WI38 (cell line): ENCODE data around the gene STRIP1.

Source experiments
- H3K4me3 ChIP-seq: 2 replicates; pipeline ENCODE4 v1.5.1; 2011; ENCODE audit warnings: low read depth, mild to moderate bottlenecking, control low read depth, low read length
- CTCF ChIP-seq: IDR thresholded peaks from 2 replicates; pipeline ENCODE4 v1.5.1; 2012; ENCODE audit warnings: low read depth, mild to moderate bottlenecking, control low read depth, low read length

The STRIP1 gene

DNA sequence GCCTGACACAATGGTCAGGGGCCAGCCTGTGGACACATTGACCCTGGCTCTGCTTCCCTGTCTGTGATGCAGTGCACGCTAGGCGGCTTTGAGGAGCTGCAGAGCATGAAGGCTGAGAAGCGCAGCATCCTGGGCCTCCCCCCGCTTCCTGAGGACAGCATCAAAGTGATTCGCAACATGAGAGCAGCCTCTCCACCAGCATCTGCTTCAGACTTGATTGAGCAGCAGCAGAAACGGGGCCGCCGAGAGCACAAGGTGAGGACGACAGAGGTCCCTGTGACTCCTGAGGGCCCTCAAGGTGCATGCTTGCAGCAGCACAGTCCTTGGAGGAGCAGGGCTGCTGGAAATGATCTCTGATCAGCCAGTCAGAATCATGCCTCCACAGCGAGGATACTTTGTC lies 8.6 kb downstream of the STRIP1 start:
- TF ChIP-seq CTCF: no peak
- H3K4me3 ChIP-seq: no peak overlapping the region

- no peak for TF ChIP-seq CTCF
- no peak overlapping the region for H3K4me3 ChIP-seq
Measured at GRCh38 chr1:110047463-110047862, 13.0 kb downstream of the STRIP1 start.

DNA sequence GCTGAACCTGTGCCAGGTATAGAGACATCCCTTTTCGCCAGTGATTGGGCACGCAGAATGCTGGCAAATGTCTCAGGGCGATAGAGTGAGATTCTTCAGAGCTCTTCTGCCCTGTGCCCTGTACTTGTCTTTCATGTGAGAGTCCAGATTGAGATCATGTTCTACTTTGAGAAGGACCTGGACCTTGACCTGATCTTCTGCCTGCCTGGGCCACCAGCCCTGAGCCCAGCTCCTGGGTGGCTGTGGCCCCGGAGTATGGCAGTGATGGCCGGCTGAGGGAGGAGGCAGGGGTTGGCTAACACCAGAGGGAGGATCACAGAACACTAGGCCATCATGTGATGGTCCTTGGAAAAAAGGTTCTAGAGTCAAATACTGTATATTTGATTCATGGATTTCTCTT lies 13.8 kb downstream of the STRIP1 start:
- no peak overlapping the region for H3K4me3 ChIP-seq
- TF ChIP-seq CTCF: no peak

GRCh38 chr1:110048923-110049601 lies 14.6 kb downstream of the STRIP1 start:
- no peak overlapping the region for H3K4me3 ChIP-seq
- TF ChIP-seq CTCF: no peak

GRCh38 chr1:110049801-110050601 lies 15.6 kb downstream of the STRIP1 start:
- H3K4me3 ChIP-seq: no peak overlapping the region
- no peak for TF ChIP-seq CTCF

- no peak overlapping the region for H3K4me3 ChIP-seq
- no peak for TF ChIP-seq CTCF
Measured at GRCh38 chr1:110050602-110051261, 16.3 kb downstream of the STRIP1 start.

- no peak for TF ChIP-seq CTCF
- no peak overlapping the region for H3K4me3 ChIP-seq
Measured at GRCh38 chr1:110051262-110051648, 16.8 kb downstream of the STRIP1 start.
